HepG2 (cell line): Measurements from ENCODE around the gene TAC3. TPM values are rescaled to one million over a fixed set of nuclear protein-coding genes. Genes with fewer than 3 reads are reported as not detected.
A peak's percentile ranks its signal among the peaks of the same experiment; 100 is the strongest.

Source experiments
- ADNP ChIP-seq: sonication (generic); formaldehyde crosslinking; IDR thresholded peaks from 2 replicates; pipeline ENCODE4 v1.4.0; 2020; ENCODE audit warnings: missing genetic modification reagents
- CEBPG ChIP-seq: IDR thresholded peaks from 2 replicates; pipeline ENCODE4 v1.6.1; 2016
- EED ChIP-seq: sonication (generic); formaldehyde crosslinking; IDR thresholded peaks from 2 replicates; pipeline ENCODE4 v1.5.0; 2020; ENCODE audit warnings: mild to moderate bottlenecking, missing genetic modification reagents
- ELF1 ChIP-seq: sonication (generic); formaldehyde crosslinking; IDR thresholded peaks from 2 replicates; pipeline ENCODE4 v1.4.0; 2020; ENCODE audit warnings: missing genetic modification reagents
- MED1 ChIP-seq: sonication (generic); formaldehyde crosslinking; IDR thresholded peaks from 2 replicates; pipeline ENCODE4 v1.4.0; 2020; ENCODE audit warnings: missing genetic modification reagents
- PHF8 ChIP-seq: sonication (generic); formaldehyde crosslinking; IDR thresholded peaks from 2 replicates; pipeline ENCODE4 v1.5.0; 2020; ENCODE audit warnings: missing genetic modification reagents
- RELA ChIP-seq: sonication (generic); formaldehyde crosslinking; IDR thresholded peaks from 2 replicates; pipeline ENCODE4 v1.4.0; 2020; ENCODE audit warnings: missing genetic modification reagents
- SETDB1 ChIP-seq: sonication (generic); formaldehyde crosslinking; IDR thresholded peaks from 2 replicates; pipeline ENCODE4 v1.5.1; 2020; ENCODE audit warnings: missing genetic modification reagents, mild to moderate bottlenecking, borderline replicate concordance
- TP53 ChIP-seq: sonication (generic); formaldehyde crosslinking; conservative IDR thresholded peaks from 2 replicates; pipeline ENCODE4 v1.4.0; 2020; ENCODE audit warnings: missing genetic modification reagents
- YEATS2 ChIP-seq: sonication (generic); formaldehyde crosslinking; IDR thresholded peaks from 2 replicates; pipeline ENCODE4 v1.4.0; 2020; ENCODE audit warnings: missing genetic modification reagents, borderline replicate concordance
- ZNF12 ChIP-seq: sonication (generic); formaldehyde crosslinking; IDR thresholded peaks from 2 replicates; pipeline ENCODE4 v1.5.0; 2020; ENCODE audit warnings: missing genetic modification reagents
- ZNF20 ChIP-seq: sonication (generic); formaldehyde crosslinking; IDR thresholded peaks from 2 replicates; pipeline ENCODE4 v1.4.0; 2020; ENCODE audit warnings: mild to moderate bottlenecking, moderate library complexity, missing genetic modification reagents
- ZNF264 ChIP-seq: sonication (generic); formaldehyde crosslinking; IDR thresholded peaks from 2 replicates; pipeline ENCODE4 v1.4.0; 2020; ENCODE audit warnings: missing genetic modification reagents
- ZNF282 ChIP-seq: fragments of 450-650 bp; IDR thresholded peaks from 2 replicates; pipeline ENCODE4 v1.6.1; 2018; ENCODE audit not compliant: partially characterized antibody
- ZNF383 ChIP-seq: sonication (generic); formaldehyde crosslinking; IDR thresholded peaks from 2 replicates; pipeline ENCODE4 v1.4.0; 2020; ENCODE audit warnings: missing genetic modification reagents, mild to moderate bottlenecking, borderline replicate concordance
- ZNF589 ChIP-seq: sonication (generic); formaldehyde crosslinking; conservative IDR thresholded peaks from 2 replicates; pipeline ENCODE4 v1.8.0; 2022; ENCODE audit warnings: mild to moderate bottlenecking, moderate library complexity, missing genetic modification reagents
- polyA plus RNA-seq, 8 experiments: library from polyadenylated mRNA; depleted of rRNA in 3 of 8; stranded (reverse) in 7 of 8; unstranded in 1 of 8; fragments of >200 nt; fragmentation: Illumina TruSeq in 4 of 8; extraction: Trizol in 4 of 8; gene quantifications; 2 replicates each; pipeline versions ENCODE4 v1.2.1 to v1.2.3, GENCODE V29; 2011 to 2016; ENCODE audit warnings: low read depth in 4 of 8, missing spikeins in 1 of 8, mixed read lengths in 1 of 8; ENCODE audit not compliant: insufficient read depth in 1 of 8
- total RNA-seq, 5 experiments: library from RNA; depleted of rRNA; stranded (reverse); fragments of >200 nt; fragmentation: Illumina TruSeq; extraction: Trizol; gene quantifications; 2 replicates each; pipeline ENCODE4 v1.2.3, GENCODE V29; 2016; ENCODE audit warnings: low read depth in 1 of 5
- TF ChIP-seq, protein P1 (sequence below): IDR thresholded peaks from 2 replicates; pipeline ENCODE4 v1.6.1; 2018; ENCODE audit warnings: missing genetic modification reagents, mild to moderate bottlenecking, missing compliant biosample characterization
- TF ChIP-seq, protein P2 (sequence below): sonication (generic); formaldehyde crosslinking; IDR thresholded peaks from 2 replicates; pipeline ENCODE4 v1.4.0; 2020; ENCODE audit warnings: mild to moderate bottlenecking, low read depth, missing genetic modification reagents
- TF ChIP-seq, protein P3 (sequence below): fragments of 450-650 bp; IDR thresholded peaks from 2 replicates; pipeline ENCODE4 v1.6.1; 2017; ENCODE audit warnings: mild to moderate bottlenecking
- TF ChIP-seq, protein P4 (sequence below): sonication (generic); formaldehyde crosslinking; IDR thresholded peaks from 2 replicates; pipeline ENCODE4 v1.5.1; 2020; ENCODE audit warnings: mild to moderate bottlenecking, missing genetic modification reagents, moderate library complexity
- TF ChIP-seq, protein P5 (sequence below): sonication (generic); formaldehyde crosslinking; IDR thresholded peaks from 2 replicates; pipeline ENCODE4 v1.5.1; 2020; ENCODE audit warnings: missing genetic modification reagents, mild to moderate bottlenecking, borderline replicate concordance

Gene TAC3
- total and polyA plus RNA-seq, 2 of the 13 experiments (the other 11 are each of a cell fraction or from before 2014, with no cell fraction given): 0.13 to 0.15 TPM

DNA sequence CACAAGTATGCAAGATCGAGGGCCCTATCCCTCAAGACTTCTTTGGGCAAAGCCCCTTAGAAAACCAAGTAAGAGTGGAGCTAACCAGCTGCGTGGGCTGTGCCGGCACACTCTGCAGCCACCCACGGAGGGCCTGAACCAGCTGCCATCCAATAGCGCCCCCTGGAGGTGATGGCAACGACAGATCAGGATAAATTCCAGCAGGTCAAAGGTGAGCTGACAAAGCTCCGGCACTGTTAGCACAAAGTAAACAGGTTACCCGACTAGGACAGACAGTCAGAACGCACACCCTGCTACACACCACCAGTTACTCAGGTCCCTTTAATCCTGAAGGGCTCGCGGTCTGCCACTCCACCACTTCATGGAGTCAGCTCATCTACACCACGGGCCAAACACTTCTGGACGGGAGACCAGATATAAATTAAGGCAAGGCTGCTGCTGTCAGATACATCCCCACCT, 14.9 kb downstream of the TAC3 start (continued):
- TF ChIP-seq ELF1 (CRISPR knock-in tag) (peak; percentile 14; the same call in 1 of the 2 replicates), EED (CRISPR knock-in tag) (no peak), PHF8 (CRISPR knock-in tag) (peak; percentile 20; the same call in 1 of the 2 replicates), CEBPG (CRISPR knock-in tag) (no peak), RELA (CRISPR knock-in tag) (no peak), ADNP (CRISPR knock-in tag) (no peak), YEATS2 (CRISPR knock-in tag) (peak; percentile 76; the same call in 1 of the 2 replicates), ZNF282 (no peak), TP53 (CRISPR knock-in tag) (no peak), ZNF589 (CRISPR knock-in tag) (no peak), ZNF383 (no peak), SETDB1 (CRISPR knock-in tag) (no peak), ZNF20 (CRISPR knock-in tag) (no peak), ZNF264 (CRISPR knock-in tag) (no peak; the same call in none of the 2 replicates), ZNF12 (CRISPR knock-in tag) (peak; percentile 57), MED1 (CRISPR knock-in tag) (peak; percentile 73)
- TF ChIP-seq, protein P1, sequence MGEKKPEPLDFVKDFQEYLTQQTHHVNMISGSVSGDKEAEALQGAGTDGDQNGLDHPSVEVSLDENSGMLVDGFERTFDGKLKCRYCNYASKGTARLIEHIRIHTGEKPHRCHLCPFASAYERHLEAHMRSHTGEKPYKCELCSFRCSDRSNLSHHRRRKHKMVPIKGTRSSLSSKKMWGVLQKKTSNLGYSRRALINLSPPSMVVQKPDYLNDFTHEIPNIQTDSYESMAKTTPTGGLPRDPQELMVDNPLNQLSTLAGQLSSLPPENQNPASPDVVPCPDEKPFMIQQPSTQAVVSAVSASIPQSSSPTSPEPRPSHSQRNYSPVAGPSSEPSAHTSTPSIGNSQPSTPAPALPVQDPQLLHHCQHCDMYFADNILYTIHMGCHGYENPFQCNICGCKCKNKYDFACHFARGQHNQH: peak; percentile 94; the same call in 1 of the 2 replicates
- TF ChIP-seq, protein P2, sequence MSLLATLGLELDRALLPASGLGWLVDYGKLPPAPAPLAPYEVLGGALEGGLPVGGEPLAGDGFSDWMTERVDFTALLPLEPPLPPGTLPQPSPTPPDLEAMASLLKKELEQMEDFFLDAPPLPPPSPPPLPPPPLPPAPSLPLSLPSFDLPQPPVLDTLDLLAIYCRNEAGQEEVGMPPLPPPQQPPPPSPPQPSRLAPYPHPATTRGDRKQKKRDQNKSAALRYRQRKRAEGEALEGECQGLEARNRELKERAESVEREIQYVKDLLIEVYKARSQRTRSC (CRISPR knock-in tag): no peak
- TF ChIP-seq, protein P3, sequence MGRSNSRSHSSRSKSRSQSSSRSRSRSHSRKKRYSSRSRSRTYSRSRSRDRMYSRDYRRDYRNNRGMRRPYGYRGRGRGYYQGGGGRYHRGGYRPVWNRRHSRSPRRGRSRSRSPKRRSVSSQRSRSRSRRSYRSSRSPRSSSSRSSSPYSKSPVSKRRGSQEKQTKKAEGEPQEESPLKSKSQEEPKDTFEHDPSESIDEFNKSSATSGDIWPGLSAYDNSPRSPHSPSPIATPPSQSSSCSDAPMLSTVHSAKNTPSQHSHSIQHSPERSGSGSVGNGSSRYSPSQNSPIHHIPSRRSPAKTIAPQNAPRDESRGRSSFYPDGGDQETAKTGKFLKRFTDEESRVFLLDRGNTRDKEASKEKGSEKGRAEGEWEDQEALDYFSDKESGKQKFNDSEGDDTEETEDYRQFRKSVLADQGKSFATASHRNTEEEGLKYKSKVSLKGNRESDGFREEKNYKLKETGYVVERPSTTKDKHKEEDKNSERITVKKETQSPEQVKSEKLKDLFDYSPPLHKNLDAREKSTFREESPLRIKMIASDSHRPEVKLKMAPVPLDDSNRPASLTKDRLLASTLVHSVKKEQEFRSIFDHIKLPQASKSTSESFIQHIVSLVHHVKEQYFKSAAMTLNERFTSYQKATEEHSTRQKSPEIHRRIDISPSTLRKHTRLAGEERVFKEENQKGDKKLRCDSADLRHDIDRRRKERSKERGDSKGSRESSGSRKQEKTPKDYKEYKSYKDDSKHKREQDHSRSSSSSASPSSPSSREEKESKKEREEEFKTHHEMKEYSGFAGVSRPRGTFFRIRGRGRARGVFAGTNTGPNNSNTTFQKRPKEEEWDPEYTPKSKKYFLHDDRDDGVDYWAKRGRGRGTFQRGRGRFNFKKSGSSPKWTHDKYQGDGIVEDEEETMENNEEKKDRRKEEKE: no peak
- TF ChIP-seq, protein P4, sequence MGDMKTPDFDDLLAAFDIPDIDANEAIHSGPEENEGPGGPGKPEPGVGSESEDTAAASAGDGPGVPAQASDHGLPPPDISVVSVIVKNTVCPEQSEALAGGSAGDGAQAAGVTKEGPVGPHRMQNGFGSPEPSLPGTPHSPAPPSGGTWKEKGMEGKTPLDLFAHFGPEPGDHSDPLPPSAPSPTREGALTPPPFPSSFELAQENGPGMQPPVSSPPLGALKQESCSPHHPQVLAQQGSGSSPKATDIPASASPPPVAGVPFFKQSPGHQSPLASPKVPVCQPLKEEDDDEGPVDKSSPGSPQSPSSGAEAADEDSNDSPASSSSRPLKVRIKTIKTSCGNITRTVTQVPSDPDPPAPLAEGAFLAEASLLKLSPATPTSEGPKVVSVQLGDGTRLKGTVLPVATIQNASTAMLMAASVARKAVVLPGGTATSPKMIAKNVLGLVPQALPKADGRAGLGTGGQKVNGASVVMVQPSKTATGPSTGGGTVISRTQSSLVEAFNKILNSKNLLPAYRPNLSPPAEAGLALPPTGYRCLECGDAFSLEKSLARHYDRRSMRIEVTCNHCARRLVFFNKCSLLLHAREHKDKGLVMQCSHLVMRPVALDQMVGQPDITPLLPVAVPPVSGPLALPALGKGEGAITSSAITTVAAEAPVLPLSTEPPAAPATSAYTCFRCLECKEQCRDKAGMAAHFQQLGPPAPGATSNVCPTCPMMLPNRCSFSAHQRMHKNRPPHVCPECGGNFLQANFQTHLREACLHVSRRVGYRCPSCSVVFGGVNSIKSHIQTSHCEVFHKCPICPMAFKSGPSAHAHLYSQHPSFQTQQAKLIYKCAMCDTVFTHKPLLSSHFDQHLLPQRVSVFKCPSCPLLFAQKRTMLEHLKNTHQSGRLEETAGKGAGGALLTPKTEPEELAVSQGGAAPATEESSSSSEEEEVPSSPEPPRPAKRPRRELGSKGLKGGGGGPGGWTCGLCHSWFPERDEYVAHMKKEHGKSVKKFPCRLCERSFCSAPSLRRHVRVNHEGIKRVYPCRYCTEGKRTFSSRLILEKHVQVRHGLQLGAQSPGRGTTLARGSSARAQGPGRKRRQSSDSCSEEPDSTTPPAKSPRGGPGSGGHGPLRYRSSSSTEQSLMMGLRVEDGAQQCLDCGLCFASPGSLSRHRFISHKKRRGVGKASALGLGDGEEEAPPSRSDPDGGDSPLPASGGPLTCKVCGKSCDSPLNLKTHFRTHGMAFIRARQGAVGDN: peak; percentile 87
- TF ChIP-seq, protein P5, sequence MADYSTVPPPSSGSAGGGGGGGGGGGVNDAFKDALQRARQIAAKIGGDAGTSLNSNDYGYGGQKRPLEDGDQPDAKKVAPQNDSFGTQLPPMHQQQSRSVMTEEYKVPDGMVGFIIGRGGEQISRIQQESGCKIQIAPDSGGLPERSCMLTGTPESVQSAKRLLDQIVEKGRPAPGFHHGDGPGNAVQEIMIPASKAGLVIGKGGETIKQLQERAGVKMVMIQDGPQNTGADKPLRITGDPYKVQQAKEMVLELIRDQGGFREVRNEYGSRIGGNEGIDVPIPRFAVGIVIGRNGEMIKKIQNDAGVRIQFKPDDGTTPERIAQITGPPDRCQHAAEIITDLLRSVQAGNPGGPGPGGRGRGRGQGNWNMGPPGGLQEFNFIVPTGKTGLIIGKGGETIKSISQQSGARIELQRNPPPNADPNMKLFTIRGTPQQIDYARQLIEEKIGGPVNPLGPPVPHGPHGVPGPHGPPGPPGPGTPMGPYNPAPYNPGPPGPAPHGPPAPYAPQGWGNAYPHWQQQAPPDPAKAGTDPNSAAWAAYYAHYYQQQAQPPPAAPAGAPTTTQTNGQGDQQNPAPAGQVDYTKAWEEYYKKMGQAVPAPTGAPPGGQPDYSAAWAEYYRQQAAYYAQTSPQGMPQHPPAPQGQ (CRISPR knock-in tag): peak; percentile 89; the same call in 1 of the 2 replicates
